Hematopoietic multipotent progenitor cell treated with erythropoietin and hydrocortisone succinate and interleukin-3 and kit ligand, for 8 days (in vitro differentiated cells): ENCODE results near the gene CHST1.

ENCODE experiments used
- DNase-seq: peaks from one replicate; pipeline ENCODE4 v3.0.0-alpha.2; 2015

The CHST1 gene

GRCh38 chr11:45643598-45644260 is 21.7 kb downstream of the CHST1 start:
- no peak for DNase-seq

GRCh38 chr11:45641961-45642360 is 23.5 kb downstream of the CHST1 start:
- DNase-seq: no peak

GRCh38 chr11:45638051-45638450 is 27.4 kb downstream of the CHST1 start:
- no peak for DNase-seq

- DNase-seq: no peak
These were observed 29.5 kb downstream of the CHST1 start for GRCh38 chr11:45635907-45636306.

GRCh38 chr11:45625611-45626010 is 39.8 kb downstream of the CHST1 start:
- no peak for DNase-seq

- DNase-seq: no peak
These were observed 41.3 kb downstream of the CHST1 start for GRCh38 chr11:45624095-45624494.

GRCh38 chr11:45622861-45623260 is 42.6 kb downstream of the CHST1 start:
- DNase-seq: no peak

GRCh38 chr11:45622283-45622682 is 43.1 kb downstream of the CHST1 start:
- no peak for DNase-seq

- no peak for DNase-seq
These were observed 43.8 kb downstream of the CHST1 start for GRCh38 chr11:45621588-45621987.

- DNase-seq: no peak
These were observed 45.2 kb downstream of the CHST1 start for GRCh38 chr11:45620243-45620642.

- no peak for DNase-seq
These were observed 46.5 kb downstream of the CHST1 start for GRCh38 chr11:45618897-45619296.

GRCh38 chr11:45617871-45618601 is 47.4 kb downstream of the CHST1 start:
- no peak for DNase-seq

GRCh38 chr11:45616802-45617549 is 48.4 kb downstream of the CHST1 start:
- DNase-seq: no peak

- DNase-seq: no peak
These were observed 50.1 kb downstream of the CHST1 start for GRCh38 chr11:45615182-45615792.

GRCh38 chr11:45614196-45614828 is 51.1 kb downstream of the CHST1 start:
- DNase-seq: no peak

GRCh38 chr11:45610627-45611026 is 54.8 kb downstream of the CHST1 start:
- no peak for DNase-seq

- no peak for DNase-seq
These were observed 55.5 kb downstream of the CHST1 start for GRCh38 chr11:45609902-45610301.

- DNase-seq: no peak
These were observed 56.1 kb downstream of the CHST1 start for GRCh38 chr11:45609337-45609736.

GRCh38 chr11:45607995-45608394 is 57.4 kb downstream of the CHST1 start:
- DNase-seq: no peak

GRCh38 chr11:45606514-45607281 is 58.7 kb downstream of the CHST1 start:
- no peak for DNase-seq

GRCh38 chr11:45605051-45605450 is 60.4 kb downstream of the CHST1 start:
- DNase-seq: no peak
